OCI-LY7 (cell line): ENCODE measurements around the gene MYOM3. TPM values are rescaled to one million over a fixed set of nuclear protein-coding genes. Genes with fewer than 3 reads are reported as not detected.

Experiments
- BruUV-seq: library from RNA; stranded (reverse); fragments of 400-500 nt; replicated peaks from 2 replicates; lab custom pipeline; 2021; lab: Mats Ljungman, UMichigan
- CTCF ChIA-PET: fragments of 300-600 bp; sonication (Branson Sonifier 250); formaldehyde crosslinking; loops from one replicate; lab custom pipeline; 2022; ENCODE audit warnings: antibody characterized with exemption; ENCODE audit not compliant: unreplicated experiment; lab: Charles Lee
- POLR2A ChIA-PET: fragments of 300-600 bp; sonication (Branson Sonifier 250); formaldehyde crosslinking; loops from one replicate; lab custom pipeline; 2022; ENCODE audit warnings: antibody characterized with exemption; lab: Charles Lee
- DNase-seq: peaks from one replicate; pipeline ENCODE4 v3.0.0-alpha.2; 2015; ENCODE audit warnings: low spot score
- H2AFZ ChIP-seq: fragments of 200-600 bp; sonication (generic), shearing (Covaris generic); 2 replicates; pipeline ENCODE4 v1.6.1; 2014; ENCODE audit warnings: mild to moderate bottlenecking, antibody characterized with exemption, low read length, moderate library complexity
- H3K27ac ChIP-seq: fragments of 200-600 bp; sonication (generic); 2 replicates; pipeline ENCODE4 v1.5.1; 2014; ENCODE audit warnings: mixed run types, low read depth, mild to moderate bottlenecking, moderate library complexity, low read length, inconsistent platforms; ENCODE audit not compliant: poor library complexity, severe bottlenecking
- H3K36me3 ChIP-seq: fragments of 200-600 bp; sonication (generic); 2 replicates; pipeline ENCODE4 v1.6.1; 2014; ENCODE audit warnings: mild to moderate bottlenecking, antibody characterized with exemption, low read length, moderate library complexity, mixed read lengths; ENCODE audit not compliant: insufficient read depth
- H3K4me1 ChIP-seq: fragments of 200-600 bp; sonication (generic); 2 replicates; pipeline ENCODE4 v1.5.1; 2014; ENCODE audit warnings: mild to moderate bottlenecking, low read length; ENCODE audit not compliant: insufficient read depth, poor library complexity, severe bottlenecking
- H3K4me2 ChIP-seq: fragments of 200-600 bp; sonication (generic); 2 replicates; pipeline ENCODE4 v1.6.1; 2014; ENCODE audit warnings: mild to moderate bottlenecking, low read length
- H3K4me3 ChIP-seq: fragments of 200-600 bp; sonication (generic); 2 replicates; pipeline ENCODE4 v1.5.1; 2014; ENCODE audit warnings: mild to moderate bottlenecking, low read depth, low read length; ENCODE audit not compliant: poor library complexity, severe bottlenecking
- H3K79me2 ChIP-seq: fragments of 200-600 bp; sonication (generic); 2 replicates; pipeline ENCODE4 v1.6.1; 2016; ENCODE audit warnings: low read depth, mild to moderate bottlenecking, low read length, moderate library complexity, mixed read lengths; ENCODE audit not compliant: insufficient read depth
- H3K9me2 ChIP-seq: fragments of 200-600 bp; sonication (generic); 2 replicates; pipeline ENCODE4 v1.6.1; 2016; ENCODE audit warnings: mild to moderate bottlenecking, low read length, mixed read lengths; ENCODE audit not compliant: insufficient read depth
- H3K9me3 ChIP-seq: fragments of 200-600 bp; sonication (generic); 2 replicates; pipeline ENCODE4 v1.6.1; 2014; ENCODE audit warnings: mild to moderate bottlenecking, mixed run types, low read length, mixed read lengths
- H4K20me1 ChIP-seq: fragments of 200-600 bp; sonication (generic); 2 replicates; pipeline ENCODE4 v1.6.1; 2014; ENCODE audit warnings: mild to moderate bottlenecking, antibody characterized with exemption, low read length, moderate library complexity, mixed read lengths; ENCODE audit not compliant: insufficient read depth
- EZH2phosphoT487 ChIP-seq: fragments of 200-600 bp; sonication (generic); IDR thresholded peaks from 2 replicates; pipeline ENCODE4 v1.6.1; 2018; ENCODE audit warnings: low read depth, borderline replicate concordance, mild to moderate bottlenecking, mixed run types, antibody characterized with exemption, low read length, moderate library complexity, mixed read lengths
- intact Hi-C: fragments of 100-400 bp; cut with micrococcal nuclease; formaldehyde crosslinking; loops from one replicate; pipeline ENCODE4 v1.10.0; 2022; ENCODE audit not compliant: unreplicated experiment
- total RNA-seq, 2 experiments: library from RNA; depleted of rRNA in 1 of 2; stranded (reverse); fragments of >200 nt in 1 of 2; shearing (Covaris generic) in 1 of 2; gene quantifications; 2 replicates each; pipeline ENCODE4 v1.2.3, GENCODE V29; 2014 to 2022
- TF ChIP-seq, protein P1 (sequence below): fragments of 200-600 bp; sonication (generic); conservative IDR thresholded peaks from 2 replicates; pipeline ENCODE4 v1.5.1; 2014; ENCODE audit warnings: mild to moderate bottlenecking, antibody characterized with exemption, low read length, moderate library complexity, mixed read lengths

Gene MYOM3
- total RNA-seq, 2 experiments from 2014 or later: not detected

DNA sequence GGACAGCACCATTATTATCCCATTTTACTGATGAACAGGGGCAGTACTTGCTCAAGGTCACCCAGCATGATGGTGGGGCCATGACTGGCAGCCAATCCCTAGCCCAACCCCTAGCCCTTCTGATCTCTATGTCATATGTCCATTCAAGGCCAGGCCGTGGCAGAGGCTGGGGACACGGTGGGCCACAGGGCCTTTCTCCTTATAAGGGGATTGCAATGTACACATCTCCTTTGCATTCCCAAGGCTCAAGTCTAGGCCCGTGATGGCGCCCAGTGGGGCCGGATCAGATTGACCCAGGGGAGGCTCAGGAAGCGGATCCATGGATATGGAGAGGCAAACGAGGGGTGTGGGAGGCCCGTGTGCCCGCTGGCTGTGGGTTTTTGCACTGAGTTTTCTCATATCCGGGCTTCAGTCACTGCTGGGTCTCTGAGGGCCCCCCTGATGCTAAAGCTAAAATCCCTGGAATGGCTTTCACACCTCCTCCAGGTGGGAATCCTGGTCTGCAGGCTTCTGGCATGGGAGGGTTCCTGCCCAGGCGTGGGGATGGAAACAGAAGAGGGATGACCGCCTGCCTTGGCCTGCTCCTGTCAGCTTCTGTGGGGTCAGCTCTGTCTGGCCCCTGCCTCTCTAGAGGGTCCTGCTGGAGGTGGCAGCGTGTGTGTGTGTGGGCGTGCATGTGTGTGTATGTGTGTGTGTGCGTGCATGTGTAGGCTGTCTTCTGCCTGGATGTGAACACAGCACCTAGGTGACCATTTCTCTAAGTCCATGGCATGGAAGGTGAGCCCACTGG is 2.1 kb downstream of the MYOM3 start:
- ChIA-PET CTCF (no interaction called here), POLR2A (no interaction called here)
- intact Hi-C loops: no loop called here
- no peaks in the 10 kb centered on the region for H3K4me1 ChIP-seq
- no peak for DNase-seq
- H2AFZ ChIP-seq: no peak overlapping the region
- BruUV-seq: no TSS peak
- no peaks in the 10 kb centered on the region for H3K79me2 ChIP-seq
- no peaks in the 10 kb centered on the region for H3K9me2 ChIP-seq
- no peak overlapping the region for H3K27ac ChIP-seq
- no peaks in the 10 kb centered on the region for H3K36me3 ChIP-seq
- no peak for TF ChIP-seq EZH2phosphoT487
- TF ChIP-seq, protein P1, sequence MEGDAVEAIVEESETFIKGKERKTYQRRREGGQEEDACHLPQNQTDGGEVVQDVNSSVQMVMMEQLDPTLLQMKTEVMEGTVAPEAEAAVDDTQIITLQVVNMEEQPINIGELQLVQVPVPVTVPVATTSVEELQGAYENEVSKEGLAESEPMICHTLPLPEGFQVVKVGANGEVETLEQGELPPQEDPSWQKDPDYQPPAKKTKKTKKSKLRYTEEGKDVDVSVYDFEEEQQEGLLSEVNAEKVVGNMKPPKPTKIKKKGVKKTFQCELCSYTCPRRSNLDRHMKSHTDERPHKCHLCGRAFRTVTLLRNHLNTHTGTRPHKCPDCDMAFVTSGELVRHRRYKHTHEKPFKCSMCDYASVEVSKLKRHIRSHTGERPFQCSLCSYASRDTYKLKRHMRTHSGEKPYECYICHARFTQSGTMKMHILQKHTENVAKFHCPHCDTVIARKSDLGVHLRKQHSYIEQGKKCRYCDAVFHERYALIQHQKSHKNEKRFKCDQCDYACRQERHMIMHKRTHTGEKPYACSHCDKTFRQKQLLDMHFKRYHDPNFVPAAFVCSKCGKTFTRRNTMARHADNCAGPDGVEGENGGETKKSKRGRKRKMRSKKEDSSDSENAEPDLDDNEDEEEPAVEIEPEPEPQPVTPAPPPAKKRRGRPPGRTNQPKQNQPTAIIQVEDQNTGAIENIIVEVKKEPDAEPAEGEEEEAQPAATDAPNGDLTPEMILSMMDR: no peak
- H3K4me2 ChIP-seq: no peak overlapping the region
- no peak overlapping the region for H3K4me3 ChIP-seq
- H4K20me1 ChIP-seq: no peaks in the 10 kb centered on the region
- no peaks in the 10 kb centered on the region for H3K9me3 ChIP-seq

DNA sequence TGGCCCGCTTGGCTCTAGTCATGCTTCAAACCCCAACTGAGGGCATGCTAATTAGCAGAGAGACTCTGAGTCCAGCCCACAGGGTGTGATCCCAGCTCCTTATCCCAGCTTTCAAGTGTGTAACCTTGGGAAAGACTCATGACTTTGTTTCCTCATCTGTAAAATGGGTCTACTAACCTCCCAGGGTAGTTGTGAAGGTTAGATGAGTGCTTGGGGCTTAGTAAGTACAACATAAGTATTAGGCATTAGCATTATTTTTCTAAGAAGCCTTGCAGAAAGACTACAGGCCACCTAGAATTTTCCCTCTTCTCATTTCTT is 2.8 kb downstream of the MYOM3 start:
- Histone ChIP-seq H2AFZ (no peak overlapping the region), H4K20me1 (no peaks in the 10 kb centered on the region), H3K36me3 (no peaks in the 10 kb centered on the region), H3K79me2 (no peaks in the 10 kb centered on the region), H3K27ac (no peak overlapping the region), H3K9me2 (no peaks in the 10 kb centered on the region), H3K9me3 (no peaks in the 10 kb centered on the region), H3K4me1 (no peaks in the 10 kb centered on the region), H3K4me2 (no peak overlapping the region), H3K4me3 (no peak overlapping the region)
- POLR2A ChIA-PET: no interaction called here
- intact Hi-C loops: no loop called here
- DNase-seq: no peak
- BruUV-seq: no TSS peak
- CTCF ChIA-PET: no interaction called here
- TF ChIP-seq EZH2phosphoT487: no peak
- TF ChIP-seq, protein P1: no peak

DNA sequence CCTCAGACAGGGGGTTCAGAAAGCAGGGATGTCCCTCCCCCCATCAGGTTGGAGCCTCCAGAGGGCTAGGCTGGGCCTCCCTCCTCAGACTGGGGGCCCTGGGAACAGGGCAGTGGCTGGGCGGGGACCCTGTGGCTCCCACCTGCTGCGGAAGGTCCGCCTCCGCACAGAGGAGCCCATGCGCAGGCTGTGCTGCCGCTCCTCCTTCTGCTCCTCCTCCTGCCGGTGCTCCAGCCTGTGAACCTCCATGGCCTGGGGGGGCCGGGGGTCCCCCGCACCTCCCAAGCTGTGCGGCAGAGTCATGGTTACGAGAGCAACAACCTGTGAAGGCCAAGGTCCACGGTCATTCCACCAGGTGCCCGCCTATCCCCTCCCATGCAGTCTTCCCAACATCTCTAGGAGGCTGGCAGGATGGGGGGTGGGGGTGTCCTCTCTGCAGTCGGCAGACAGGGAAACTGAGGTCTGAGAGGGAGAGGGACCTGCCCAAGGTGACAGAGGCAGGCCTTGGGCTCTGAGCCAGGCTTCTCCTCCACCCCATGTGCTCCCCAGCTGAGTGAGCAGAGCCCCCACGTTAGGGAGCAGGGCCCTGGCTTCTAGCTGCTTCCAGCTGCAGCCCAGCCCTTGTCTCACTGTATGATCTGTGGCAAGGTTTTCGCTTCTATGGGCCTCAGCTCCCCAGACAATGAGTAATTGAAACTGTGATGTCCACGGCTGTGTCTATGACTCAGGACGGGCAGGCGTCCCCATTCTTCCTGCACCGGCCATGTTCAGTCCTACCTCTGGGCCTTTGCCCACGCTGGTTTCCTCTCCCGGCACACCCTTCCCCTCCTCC is 3.4 kb downstream of the MYOM3 start:
- no TSS peak for BruUV-seq
- H3K4me2 ChIP-seq: no peak overlapping the region

More for the DNA sequence above, 3.4 kb downstream of the MYOM3 start:
- Histone ChIP-seq H3K9me2 (no peaks in the 10 kb centered on the region), H2AFZ (no peak overlapping the region), H3K27ac (no peak overlapping the region), H4K20me1 (no peaks in the 10 kb centered on the region), H3K4me1 (no peaks in the 10 kb centered on the region), H3K36me3 (no peaks in the 10 kb centered on the region), H3K4me3 (no peak overlapping the region), H3K9me3 (no peaks in the 10 kb centered on the region), H3K79me2 (no peaks in the 10 kb centered on the region)
- DNase-seq: no peak
- ChIA-PET POLR2A (no interaction called here), CTCF (no interaction called here)
- no peak for TF ChIP-seq EZH2phosphoT487
- TF ChIP-seq, protein P1: no peak
- intact Hi-C loops: no loop called here
